Calu3 (cell line): ENCODE results near the gene KCNQ4. TPM values are rescaled to one million over a fixed set of nuclear protein-coding genes. Genes with fewer than 3 reads are reported as not detected.

Experiments used
- BruUV-seq: library from RNA; stranded (reverse); fragments of 400-500 nt; replicated peaks from 2 replicates; lab custom pipeline; 2021; lab: Mats Ljungman, UMichigan
- CTCF ChIA-PET: fragments of 300-600 bp; sonication (Branson Sonifier 250); formaldehyde crosslinking; loops from one replicate; lab custom pipeline; 2022; ENCODE audit warnings: antibody characterized with exemption; lab: Charles Lee
- DNase-seq: peaks from one replicate; pipeline ENCODE4 v3.0.0; 2022
- H3K27ac Mint-ChIP-seq: one replicate; pipeline ENCODE4 v1.8.0; 2022; ENCODE audit warnings: mixed read lengths; ENCODE audit not compliant: unreplicated experiment
- H3K27me3 Mint-ChIP-seq: one replicate; pipeline ENCODE4 v1.8.0; 2022; ENCODE audit warnings: mixed read lengths; ENCODE audit not compliant: unreplicated experiment
- H3K36me3 Mint-ChIP-seq: one replicate; pipeline ENCODE4 v1.8.0; 2022; ENCODE audit warnings: mild to moderate bottlenecking, moderate library complexity, mixed read lengths; ENCODE audit not compliant: insufficient read depth, unreplicated experiment
- H3K4me1 Mint-ChIP-seq: one replicate; pipeline ENCODE4 v1.8.0; 2022; ENCODE audit warnings: mild to moderate bottlenecking, low read depth, mixed read lengths; ENCODE audit not compliant: unreplicated experiment
- H3K4me3 Mint-ChIP-seq: one replicate; pipeline ENCODE4 v1.8.0; 2022; ENCODE audit warnings: mild to moderate bottlenecking, low read depth, moderate library complexity, mixed read lengths; ENCODE audit not compliant: unreplicated experiment
- H3K9me3 Mint-ChIP-seq: one replicate; pipeline ENCODE4 v1.8.0; 2022; ENCODE audit warnings: low read depth, mixed read lengths; ENCODE audit not compliant: unreplicated experiment
- intact Hi-C: fragments of 100-400 bp; cut with micrococcal nuclease; formaldehyde crosslinking; loops from one replicate; pipeline ENCODE4 v1.10.0; 2022; ENCODE audit not compliant: unreplicated experiment
- total RNA-seq: library from RNA; stranded (reverse); gene quantifications from 2 replicates; pipeline ENCODE4 v1.2.3, GENCODE V29; 2022
- TF ChIP-seq, protein P1 (sequence below): fragments of 200-600 bp; IDR thresholded peaks from one replicate; pipeline ENCODE4 v1.8.0; 2022; ENCODE audit warnings: antibody characterized with exemption; ENCODE audit not compliant: unreplicated experiment

Gene KCNQ4
- total RNA-seq, 1 experiment from 2014 or later: 0.92 TPM

DNA sequence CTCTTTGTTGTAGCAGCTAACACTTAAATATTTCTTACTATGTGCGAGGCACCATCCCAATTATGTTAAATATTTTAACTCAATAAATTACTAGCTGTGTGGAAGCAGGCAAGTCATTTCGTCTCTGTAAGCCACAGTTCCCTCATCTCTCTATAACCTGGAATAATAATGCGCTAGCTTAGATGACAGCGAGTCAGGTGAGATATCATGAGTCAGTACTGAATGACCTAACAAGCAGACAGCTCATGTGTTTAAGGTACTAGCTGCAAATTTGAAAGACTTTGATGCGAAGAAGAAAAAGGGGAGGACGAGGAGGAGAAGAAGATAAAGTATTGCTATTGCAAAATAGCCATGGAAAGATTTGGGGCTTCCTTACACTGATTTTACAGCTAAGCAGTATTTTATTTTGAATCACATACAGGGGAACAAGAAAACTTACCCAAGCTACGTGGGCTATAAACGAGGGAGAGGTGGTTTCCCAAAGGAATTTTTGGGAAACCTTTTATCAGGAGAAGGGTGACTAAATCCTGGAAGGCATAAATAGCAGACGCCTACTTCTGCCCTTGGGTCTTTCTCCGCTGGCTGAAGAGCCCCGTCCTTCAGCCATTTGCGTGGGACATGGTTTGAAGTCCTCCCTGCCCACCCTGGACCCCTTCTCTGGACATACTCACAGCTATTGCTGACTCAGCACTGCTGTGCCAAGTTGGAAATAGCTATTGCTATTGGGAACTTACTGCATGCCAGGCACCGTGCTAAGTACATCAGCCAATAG lies 69.7 kb downstream of the KCNQ4 start:
- CTCF ChIA-PET: interaction anchor here (1.2 to 1.4 kb wide), 2 partner anchors 9 to 99 kb away, joined by 4 read pairs; partner anchors contain the start of gene CITED4
- TF ChIP-seq, protein P1, sequence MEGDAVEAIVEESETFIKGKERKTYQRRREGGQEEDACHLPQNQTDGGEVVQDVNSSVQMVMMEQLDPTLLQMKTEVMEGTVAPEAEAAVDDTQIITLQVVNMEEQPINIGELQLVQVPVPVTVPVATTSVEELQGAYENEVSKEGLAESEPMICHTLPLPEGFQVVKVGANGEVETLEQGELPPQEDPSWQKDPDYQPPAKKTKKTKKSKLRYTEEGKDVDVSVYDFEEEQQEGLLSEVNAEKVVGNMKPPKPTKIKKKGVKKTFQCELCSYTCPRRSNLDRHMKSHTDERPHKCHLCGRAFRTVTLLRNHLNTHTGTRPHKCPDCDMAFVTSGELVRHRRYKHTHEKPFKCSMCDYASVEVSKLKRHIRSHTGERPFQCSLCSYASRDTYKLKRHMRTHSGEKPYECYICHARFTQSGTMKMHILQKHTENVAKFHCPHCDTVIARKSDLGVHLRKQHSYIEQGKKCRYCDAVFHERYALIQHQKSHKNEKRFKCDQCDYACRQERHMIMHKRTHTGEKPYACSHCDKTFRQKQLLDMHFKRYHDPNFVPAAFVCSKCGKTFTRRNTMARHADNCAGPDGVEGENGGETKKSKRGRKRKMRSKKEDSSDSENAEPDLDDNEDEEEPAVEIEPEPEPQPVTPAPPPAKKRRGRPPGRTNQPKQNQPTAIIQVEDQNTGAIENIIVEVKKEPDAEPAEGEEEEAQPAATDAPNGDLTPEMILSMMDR: no peak
- H3K27ac Mint-ChIP-seq: no peak overlapping the region
- no peak for DNase-seq
- H3K4me1 Mint-ChIP-seq: peaks cover 18% of the 10 kb centered on the region
- BruUV-seq: no TSS peak
- no peaks in the 10 kb centered on the region for H3K27me3 Mint-ChIP-seq
- H3K36me3 Mint-ChIP-seq: peaks cover 3% of the 10 kb centered on the region
- H3K9me3 Mint-ChIP-seq: no peaks in the 10 kb centered on the region
- intact Hi-C loops: no loop called here
- H3K4me3 Mint-ChIP-seq: no peak overlapping the region

DNA sequence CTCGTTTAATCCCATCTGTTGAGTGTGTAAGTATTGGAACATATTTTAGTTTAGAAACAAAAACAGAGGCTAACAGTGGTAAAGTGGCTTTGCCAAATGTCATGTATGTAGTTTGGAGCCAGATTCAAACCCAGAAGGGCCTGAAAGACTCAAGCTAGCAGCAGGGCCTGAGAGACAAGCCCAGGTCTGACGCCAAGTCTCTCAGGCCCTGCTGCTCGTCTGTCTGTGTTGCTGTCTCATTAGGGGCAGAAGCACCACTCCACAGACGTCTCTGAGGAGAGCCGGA lies 70.2 kb downstream of the KCNQ4 start:
- intact Hi-C loops: no loop called here
- peaks cover 2% of the 10 kb centered on the region for H3K27me3 Mint-ChIP-seq
- no TSS peak for BruUV-seq
- no peak overlapping the region for H3K4me3 Mint-ChIP-seq
- DNase-seq: no peak
- H3K4me1 Mint-ChIP-seq: peaks cover 13% of the 10 kb centered on the region
- H3K9me3 Mint-ChIP-seq: no peaks in the 10 kb centered on the region
- TF ChIP-seq, protein P1: no peak
- CTCF ChIA-PET: interaction anchor here (1.2 to 1.4 kb wide), 2 partner anchors 8 to 99 kb away, joined by 4 read pairs; partner anchors contain the start of gene CITED4
- no peak overlapping the region for H3K27ac Mint-ChIP-seq
- peaks cover 3% of the 10 kb centered on the region for H3K36me3 Mint-ChIP-seq

- peaks cover 18% of the 10 kb centered on the region for H3K27me3 Mint-ChIP-seq
- intact Hi-C loops: no loop called here
- peaks cover 12% of the 10 kb centered on the region for H3K36me3 Mint-ChIP-seq
- no peaks in the 10 kb centered on the region for H3K9me3 Mint-ChIP-seq
- peaks cover 17% of the 10 kb centered on the region for H3K4me1 Mint-ChIP-seq
- H3K27ac Mint-ChIP-seq: no peak overlapping the region
- DNase-seq: no peak
- no peak overlapping the region for H3K4me3 Mint-ChIP-seq
- BruUV-seq: no TSS peak
- CTCF ChIA-PET: interaction anchor here (1.9 kb wide), 1 partner anchor 97 kb away, joined by 6 read pairs; no protein-coding TSS in a partner anchor
- TF ChIP-seq, protein P1: peak; percentile 31
Observed at GRCh38 chr1:40855513-40855912, 71.9 kb downstream of the KCNQ4 start.

- peaks cover 18% of the 10 kb centered on the region for H3K27me3 Mint-ChIP-seq
- TF ChIP-seq, protein P1: no peak
- no peak for DNase-seq
- H3K9me3 Mint-ChIP-seq: no peaks in the 10 kb centered on the region
- H3K27ac Mint-ChIP-seq: no peak overlapping the region
- no TSS peak for BruUV-seq
- peaks cover 18% of the 10 kb centered on the region for H3K4me1 Mint-ChIP-seq
- CTCF ChIA-PET: interaction anchor here (1.1 to 1.9 kb wide), 2 partner anchors 92 to 97 kb away, joined by 5 to 6 read pairs; no protein-coding TSS in a partner anchor
- intact Hi-C loops: no loop called here
- no peak overlapping the region for H3K4me3 Mint-ChIP-seq
- peaks cover 16% of the 10 kb centered on the region for H3K36me3 Mint-ChIP-seq
Observed at GRCh38 chr1:40856116-40856515, 72.5 kb downstream of the KCNQ4 start.
